Activated naive CD4-positive, alpha-beta T cell treated with anti-CD3 and anti-CD28 coated beads, Interleukin-2, amount 10 ng/mL, durations not matched to agents 7 days and 5 days (primary cell): ENCODE measurements around the gene IL1R2.
A peak's percentile ranks its signal among the peaks of the same experiment; 100 is the strongest.

Source experiments
- CTCF ChIA-PET: fragments of 350-600 bp; sonication (Branson Sonifier 250); formaldehyde crosslinking; loops from one replicate; lab custom pipeline; 2021; ENCODE audit warnings: antibody characterized with exemption; lab: Charles Lee
- DNase-seq: peaks from one replicate; pipeline ENCODE4 v3.0.0-alpha.2; 2020
- H3K27ac Mint-ChIP-seq: one replicate; pipeline ENCODE4 v1.8.0; 2021; ENCODE audit warnings: mild to moderate bottlenecking, moderate library complexity, mixed read lengths
- H3K27me3 Mint-ChIP-seq: one replicate; pipeline ENCODE4 v1.8.0; 2021; ENCODE audit warnings: mild to moderate bottlenecking, mixed read lengths
- H3K36me3 Mint-ChIP-seq: one replicate; pipeline ENCODE4 v1.8.0; 2021; ENCODE audit warnings: mixed read lengths
- H3K4me1 Mint-ChIP-seq: one replicate; pipeline ENCODE4 v1.8.0; 2021; ENCODE audit warnings: mixed read lengths
- H3K4me3 Mint-ChIP-seq: one replicate; pipeline ENCODE4 v1.8.0; 2021; ENCODE audit warnings: mild to moderate bottlenecking, moderate library complexity, mixed read lengths
- H3K9me3 Mint-ChIP-seq: one replicate; pipeline ENCODE4 v1.8.0; 2021; ENCODE audit warnings: mixed read lengths

The IL1R2 gene

GRCh38 chr2:102025583-102026267 is 34.0 kb downstream of the IL1R2 start:
- DNase-seq, result no peak
- Mint-ChIP-seq H3K9me3 (no peaks in the 10 kb centered on the region), H3K36me3 (no peaks in the 10 kb centered on the region), H3K27me3 (no peaks in the 10 kb centered on the region), H3K27ac (no peak overlapping the region), H3K4me3 (no peak overlapping the region), H3K4me1 (peaks cover 9% of the 10 kb centered on the region)
- CTCF ChIA-PET, result interaction anchor here (1.0 to 4.9 kb wide), 5 partner anchors 18 to 215 kb away, joined by 4 to 24 read pairs (median 5); no protein-coding TSS in a partner anchor

GRCh38 chr2:102027036-102027980 is 35.5 kb downstream of the IL1R2 start:
- Mint-ChIP-seq H3K9me3 (no peaks in the 10 kb centered on the region), H3K4me1 (peaks cover 4% of the 10 kb centered on the region), H3K4me3 (no peak overlapping the region), H3K36me3 (no peaks in the 10 kb centered on the region), H3K27ac (no peak overlapping the region), H3K27me3 (no peaks in the 10 kb centered on the region)
- DNase-seq, result no peak
- CTCF ChIA-PET, result interaction anchor here (0.7 to 4.9 kb wide), 6 partner anchors 20 to 416 kb away, joined by 3 to 24 read pairs (median 4); no protein-coding TSS in a partner anchor

- H3K27ac Mint-ChIP-seq, result no peak overlapping the region
- H3K9me3 Mint-ChIP-seq, result no peaks in the 10 kb centered on the region
- H3K27me3 Mint-ChIP-seq, result no peaks in the 10 kb centered on the region
- no peak for DNase-seq
- CTCF ChIA-PET, result interaction anchor here (4.9 kb wide), 1 partner anchor 212 kb away, joined by 24 read pairs; no protein-coding TSS in a partner anchor
- H3K36me3 Mint-ChIP-seq, result peaks cover 5% of the 10 kb centered on the region
- H3K4me3 Mint-ChIP-seq, result no peak overlapping the region
- H3K4me1 Mint-ChIP-seq, result peaks cover 16% of the 10 kb centered on the region
These were observed 36.7 kb downstream of the IL1R2 start for GRCh38 chr2:102028470-102028869.

- CTCF ChIA-PET, result no interaction called here
- H3K4me3 Mint-ChIP-seq, result no peak overlapping the region
- peaks cover 10% of the 10 kb centered on the region for H3K36me3 Mint-ChIP-seq
- peaks cover 25% of the 10 kb centered on the region for H3K4me1 Mint-ChIP-seq
- no peaks in the 10 kb centered on the region for H3K27me3 Mint-ChIP-seq
- no peaks in the 10 kb centered on the region for H3K9me3 Mint-ChIP-seq
- H3K27ac Mint-ChIP-seq, result no peak overlapping the region
- no peak for DNase-seq
These were observed 37.6 kb downstream of the IL1R2 start for GRCh38 chr2:102029405-102029804.

- no peak for DNase-seq
- H3K9me3 Mint-ChIP-seq, result no peaks in the 10 kb centered on the region
- peaks cover 12% of the 10 kb centered on the region for H3K36me3 Mint-ChIP-seq
- no peak overlapping the region for H3K4me3 Mint-ChIP-seq
- CTCF ChIA-PET, result interaction anchor here (1.0 to 1.1 kb wide), 2 partner anchors 137 to 211 kb away, joined by 3 read pairs; no protein-coding TSS in a partner anchor
- H3K27ac Mint-ChIP-seq, result no peak overlapping the region
- H3K4me1 Mint-ChIP-seq, result peaks cover 31% of the 10 kb centered on the region
- H3K27me3 Mint-ChIP-seq, result no peaks in the 10 kb centered on the region
These were observed 38.2 kb downstream of the IL1R2 start for GRCh38 chr2:102029952-102030351.

GRCh38 chr2:102030502-102030854 is 38.7 kb downstream of the IL1R2 start:
- Mint-ChIP-seq H3K4me3 (no peak overlapping the region), H3K27ac (no peak overlapping the region), H3K27me3 (no peaks in the 10 kb centered on the region), H3K9me3 (peaks cover 2% of the 10 kb centered on the region), H3K4me1 (peaks cover 33% of the 10 kb centered on the region), H3K36me3 (peaks cover 12% of the 10 kb centered on the region)
- CTCF ChIA-PET, result interaction anchor here (1.0 to 1.1 kb wide), 2 partner anchors 136 to 210 kb away, joined by 3 read pairs; no protein-coding TSS in a partner anchor
- DNase-seq, result no peak

GRCh38 chr2:102030855-102031527 is 39.2 kb downstream of the IL1R2 start:
- Mint-ChIP-seq H3K27me3 (no peaks in the 10 kb centered on the region), H3K4me3 (no peak overlapping the region), H3K9me3 (peaks cover 4% of the 10 kb centered on the region), H3K36me3 (peaks cover 12% of the 10 kb centered on the region), H3K4me1 (peaks cover 33% of the 10 kb centered on the region), H3K27ac (no peak overlapping the region)
- CTCF ChIA-PET, result interaction anchor here (1.0 to 1.1 kb wide), 2 partner anchors 136 to 210 kb away, joined by 3 read pairs; no protein-coding TSS in a partner anchor
- no peak for DNase-seq

- Mint-ChIP-seq H3K27ac (no peak overlapping the region), H3K36me3 (peaks cover 14% of the 10 kb centered on the region), H3K4me1 (peaks cover 33% of the 10 kb centered on the region), H3K27me3 (no peaks in the 10 kb centered on the region), H3K9me3 (peaks cover 4% of the 10 kb centered on the region), H3K4me3 (no peak overlapping the region)
- no peak for DNase-seq
- CTCF ChIA-PET, result interaction anchor here (0.6 to 2.9 kb wide), 5 partner anchors 12 to 223 kb away, joined by 3 to 8 read pairs (median 5); no protein-coding TSS in a partner anchor
These were observed 40.7 kb downstream of the IL1R2 start for GRCh38 chr2:102032368-102033030.

- Mint-ChIP-seq H3K36me3 (peaks cover 14% of the 10 kb centered on the region), H3K27ac (peak overlapping the region; percentile 55), H3K4me1 (peaks cover 33% of the 10 kb centered on the region), H3K27me3 (no peaks in the 10 kb centered on the region), H3K4me3 (no peak overlapping the region), H3K9me3 (peaks cover 4% of the 10 kb centered on the region)
- peak; percentile 46 for DNase-seq
- CTCF ChIA-PET, result interaction anchor here (0.6 to 2.9 kb wide), 7 partner anchors 11 to 303 kb away, joined by 3 to 8 read pairs (median 3); no protein-coding TSS in a partner anchor
These were observed 41.4 kb downstream of the IL1R2 start for GRCh38 chr2:102033031-102033749.

- Mint-ChIP-seq H3K36me3 (peaks cover 14% of the 10 kb centered on the region), H3K9me3 (peaks cover 4% of the 10 kb centered on the region), H3K4me1 (peaks cover 31% of the 10 kb centered on the region), H3K4me3 (no peak overlapping the region), H3K27ac (peak overlapping the region; percentile 55), H3K27me3 (no peaks in the 10 kb centered on the region)
- CTCF ChIA-PET, result interaction anchor here (0.6 to 2.9 kb wide), 7 partner anchors 10 to 302 kb away, joined by 3 to 8 read pairs (median 3); no protein-coding TSS in a partner anchor
- no peak for DNase-seq
These were observed 42.3 kb downstream of the IL1R2 start for GRCh38 chr2:102033750-102034682.

GRCh38 chr2:102034683-102035548 is 43.2 kb downstream of the IL1R2 start:
- Mint-ChIP-seq H3K4me3 (no peak overlapping the region), H3K27ac (peak overlapping the region; percentile 13), H3K27me3 (peaks cover under 1% of the 10 kb centered on the region), H3K36me3 (peaks cover 14% of the 10 kb centered on the region), H3K4me1 (peaks cover 31% of the 10 kb centered on the region), H3K9me3 (peaks cover 4% of the 10 kb centered on the region)
- CTCF ChIA-PET, result interaction anchor here (1.3 to 2.9 kb wide), 3 partner anchors 15 to 206 kb away, joined by 4 to 8 read pairs (median 7); no protein-coding TSS in a partner anchor
- DNase-seq, result no peak
